ENCODE data around the gene RNASEH2B.

The RNASEH2B gene

GRCh38 chr13:50907781-50908180 is 1.8 kb upstream of the RNASEH2B start:
- no peak for DNase-seq (ENCODE audit: low read depth in 2 of 2)

- DNase-seq (ENCODE audit: low read depth in 2 of 2) = no peak
Measured at GRCh38 chr13:50908371-50908770, 1.2 kb upstream of the RNASEH2B start.

- DNase-seq (ENCODE audit: low read depth in 2 of 2) = no peak
Measured at GRCh38 chr13:50910485-50910805, 854 bp downstream of the RNASEH2B start.

GRCh38 chr13:50911081-50911631 is 1.6 kb downstream of the RNASEH2B start:
- DNase-seq (ENCODE audit: low read depth in 2 of 2) = no peak

- DNase-seq (ENCODE audit: low read depth in 2 of 2) = peak; percentile 81 to 83
Measured at GRCh38 chr13:50911937-50912795, 2.6 kb downstream of the RNASEH2B start.

- DNase-seq (ENCODE audit: low read depth in 2 of 2) = no peak
Measured at GRCh38 chr13:50912851-50913250, 3.3 kb downstream of the RNASEH2B start.

GRCh38 chr13:50914176-50914700 is 4.6 kb downstream of the RNASEH2B start:
- no peak for DNase-seq (ENCODE audit: low read depth in 2 of 2)

- DNase-seq (ENCODE audit: low read depth in 2 of 2) = no peak
Measured at GRCh38 chr13:50914848-50915247, 5.3 kb downstream of the RNASEH2B start.

- no peak for DNase-seq (ENCODE audit: low read depth in 2 of 2)
Measured at GRCh38 chr13:50915565-50915964, 6.0 kb downstream of the RNASEH2B start.

GRCh38 chr13:50916701-50917184 is 7.2 kb downstream of the RNASEH2B start:
- no peak for DNase-seq (ENCODE audit: low read depth in 2 of 2)

GRCh38 chr13:50917572-50917971 is 8.0 kb downstream of the RNASEH2B start:
- DNase-seq (ENCODE audit: low read depth in 2 of 2) = no peak

- no peak for DNase-seq (ENCODE audit: low read depth in 2 of 2)
Measured at GRCh38 chr13:50918567-50918966, 9.0 kb downstream of the RNASEH2B start.

GRCh38 chr13:50919277-50919676 is 9.7 kb downstream of the RNASEH2B start:
- DNase-seq (ENCODE audit: low read depth in 2 of 2) = no peak

- DNase-seq (ENCODE audit: low read depth in 2 of 2) = no peak
Measured at GRCh38 chr13:50921706-50922105, 12.1 kb downstream of the RNASEH2B start.

GRCh38 chr13:50923272-50923671 is 13.7 kb downstream of the RNASEH2B start:
- no peak for DNase-seq (ENCODE audit: low read depth in 2 of 2)

- DNase-seq (ENCODE audit: low read depth in 2 of 2) = no peak
Measured at GRCh38 chr13:50924025-50924424, 14.4 kb downstream of the RNASEH2B start.

GRCh38 chr13:50927701-50928100 is 18.1 kb downstream of the RNASEH2B start:
- DNase-seq (ENCODE audit: low read depth in 2 of 2) = no peak

- no peak for DNase-seq (ENCODE audit: low read depth in 2 of 2)
Measured at GRCh38 chr13:50928102-50928501, 18.5 kb downstream of the RNASEH2B start.

GRCh38 chr13:50928659-50929462 is 19.3 kb downstream of the RNASEH2B start:
- DNase-seq (ENCODE audit: low read depth in 2 of 2) = no peak

GRCh38 chr13:50932091-50932490 is 22.5 kb downstream of the RNASEH2B start:
- no peak for DNase-seq (ENCODE audit: low read depth in 2 of 2)

GRCh38 chr13:50934735-50935435 is 25.3 kb downstream of the RNASEH2B start:
- no peak for DNase-seq (ENCODE audit: low read depth in 2 of 2)

- no peak for DNase-seq (ENCODE audit: low read depth in 2 of 2)
Measured at GRCh38 chr13:50936679-50937078, 27.1 kb downstream of the RNASEH2B start.

Data from fibroblast of skin of left quadriceps (primary cell).